GM03348 (cell line): ENCODE data around the gene TMEM217.
"Not testable (repeated sequence)": the region's sequence is repeated elsewhere in the genome, so short reads cannot be mapped to it uniquely, and the experiment has no call there.

Experiments
- DNase-seq: peaks from one replicate; pipeline ENCODE4 v3.0.0; 2012; ENCODE audit warnings: low spot score

The TMEM217 gene

DNA sequence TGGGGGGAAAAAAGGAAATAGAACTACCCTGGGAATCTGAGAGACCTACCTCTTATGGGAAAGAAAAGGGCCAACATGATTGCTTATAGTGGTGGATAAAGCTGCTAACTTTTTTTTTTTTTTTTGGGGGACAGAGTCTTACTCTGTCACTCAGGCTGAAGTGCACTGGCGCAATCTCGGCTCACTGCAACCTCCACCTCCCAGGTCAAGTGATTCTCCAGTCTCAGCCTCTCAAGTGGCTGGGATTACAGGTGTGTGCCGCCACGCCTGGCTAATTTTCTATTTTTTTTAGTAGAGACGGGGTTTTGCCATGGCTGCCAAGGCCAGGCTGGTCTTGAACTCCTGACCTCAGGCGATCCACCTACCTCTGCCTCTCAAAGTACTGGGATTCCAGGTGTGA, 39.9 kb downstream of the TMEM217 start:
- DNase-seq = no peak

DNA sequence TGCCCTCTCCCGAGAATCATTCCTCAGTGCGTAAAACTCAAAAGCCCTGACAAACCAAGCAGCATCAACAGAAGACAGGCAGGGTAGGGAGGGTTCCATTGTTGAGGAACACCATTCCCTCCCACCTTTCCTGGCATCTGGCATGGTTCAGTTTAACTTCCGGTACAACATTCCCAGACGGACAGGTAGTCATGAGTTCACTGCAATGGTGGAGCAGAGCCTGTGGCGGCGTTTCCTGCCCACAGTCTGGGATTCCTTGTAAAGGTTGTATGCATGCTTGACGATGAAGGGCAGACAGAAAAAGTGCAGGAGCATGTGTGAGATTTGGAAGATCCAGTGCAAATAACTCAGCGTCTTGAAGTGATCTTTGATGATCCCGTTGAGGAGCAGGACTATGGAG, 45.7 kb downstream of the TMEM217 start:
- DNase-seq = no peak

DNA sequence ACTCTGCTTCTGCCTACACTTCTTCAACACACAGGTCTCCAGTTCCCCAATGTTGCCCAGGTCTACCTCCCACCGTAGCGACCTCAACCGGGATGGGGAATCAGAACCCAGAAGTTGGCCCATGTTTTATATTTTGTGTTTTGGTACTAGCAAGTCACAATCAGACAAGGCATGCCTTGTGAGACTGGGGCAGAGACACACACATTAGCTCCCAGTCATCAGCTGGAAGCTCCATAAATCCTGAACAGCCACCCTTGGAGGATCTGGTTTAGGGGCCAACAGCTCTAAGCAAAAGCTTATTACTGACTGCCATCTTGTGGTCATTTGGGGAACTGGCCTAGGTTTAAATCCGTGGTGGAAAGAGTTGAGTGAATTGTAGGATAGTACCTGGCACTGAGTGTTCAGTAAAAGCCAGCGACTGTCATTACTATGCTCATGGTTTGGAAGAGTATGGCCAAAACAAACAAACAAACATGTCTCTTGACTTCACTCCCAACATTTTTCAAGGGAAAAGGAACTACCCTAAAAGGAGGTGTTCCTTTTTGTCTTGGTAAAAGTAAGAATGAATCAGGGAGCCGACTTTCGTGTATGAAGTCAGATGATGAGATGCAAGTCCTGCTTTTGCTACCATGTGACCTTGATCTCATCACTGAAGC, 47.5 kb downstream of the TMEM217 start:
- peak; percentile 85 for DNase-seq

DNA sequence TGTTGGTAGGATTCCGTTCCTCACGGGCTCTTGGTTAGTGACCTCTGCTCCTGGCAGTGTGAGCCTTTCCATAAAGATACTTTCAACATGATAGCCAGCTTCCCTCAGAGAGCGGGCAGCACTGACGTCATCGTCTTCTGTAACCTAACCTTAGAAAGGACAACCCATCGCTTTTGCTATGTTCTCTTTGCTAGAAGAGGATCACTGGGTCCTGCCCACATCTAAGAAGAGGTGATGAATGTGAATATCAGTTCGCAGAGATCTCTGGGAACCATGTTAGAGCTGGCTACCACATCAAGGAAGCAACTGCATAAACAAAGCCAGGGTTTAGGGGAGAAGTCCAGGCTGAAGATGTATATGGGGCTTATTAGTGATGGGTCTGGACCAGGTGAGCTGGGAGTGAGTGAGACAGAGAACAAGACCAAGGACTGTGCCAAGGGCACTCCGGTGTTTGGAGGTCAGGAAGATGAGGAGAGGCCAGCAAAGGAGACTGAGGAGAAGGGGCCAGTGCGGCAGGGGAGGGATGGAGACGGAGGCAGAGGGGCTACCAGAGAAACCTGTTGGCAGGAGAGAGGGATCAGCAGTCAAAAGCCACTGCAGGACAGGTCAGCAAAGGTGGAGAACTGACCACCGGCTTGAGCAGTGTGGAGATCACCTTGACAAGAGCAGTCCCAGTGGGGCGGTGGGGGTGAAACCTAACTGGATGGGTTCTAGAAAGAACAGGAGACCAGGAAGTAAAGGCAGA, 48.3 kb downstream of the TMEM217 start:
- DNase-seq = no peak

DNA sequence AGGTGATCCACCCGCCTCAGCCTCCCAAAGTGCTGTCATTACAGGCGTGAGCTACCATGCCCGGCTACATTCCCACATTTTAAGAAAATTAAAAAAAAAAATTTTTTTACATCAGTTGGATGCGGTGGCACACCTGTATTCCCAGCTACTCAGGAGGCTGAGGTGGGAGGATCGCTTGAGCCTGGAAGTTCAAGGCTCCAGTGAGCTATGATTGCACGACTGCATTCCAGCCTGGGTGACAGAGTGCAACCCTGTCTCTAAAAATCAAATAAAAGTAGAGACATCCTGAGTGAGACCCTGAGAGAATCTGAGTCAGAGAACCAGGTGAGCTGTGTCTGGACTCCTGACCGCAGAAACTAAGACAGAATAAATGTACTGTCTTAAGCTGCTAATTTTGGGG, 49.2 kb downstream of the TMEM217 start:
- no peak for DNase-seq

DNA sequence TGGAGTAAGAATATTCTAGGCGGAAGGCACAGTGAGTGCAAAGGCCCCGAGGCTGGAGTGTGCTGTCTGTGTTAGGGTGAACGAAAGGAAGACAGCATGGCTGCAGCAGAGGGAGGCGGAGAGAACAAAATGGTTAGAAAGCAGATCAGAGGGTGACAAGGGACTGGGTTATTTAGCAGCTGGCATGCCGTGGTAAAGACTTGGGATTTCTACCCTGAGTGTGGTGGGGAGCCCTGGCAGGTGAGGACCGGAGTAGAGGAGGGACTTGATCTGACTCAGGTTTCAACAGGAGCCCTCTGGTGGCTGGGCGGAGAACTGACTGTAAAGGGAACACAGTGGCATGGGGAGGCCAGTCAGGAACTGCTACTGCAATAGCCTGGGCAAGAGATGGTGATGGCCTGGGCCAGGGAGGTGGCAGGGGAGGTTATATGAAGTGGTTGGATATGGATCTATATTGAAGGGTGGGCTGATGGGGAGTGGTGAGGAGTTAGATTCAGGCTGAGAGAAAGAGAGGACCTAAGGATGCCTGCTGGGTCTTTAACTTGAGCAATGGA, 50.0 kb downstream of the TMEM217 start:
- DNase-seq = peak; percentile 78

DNA sequence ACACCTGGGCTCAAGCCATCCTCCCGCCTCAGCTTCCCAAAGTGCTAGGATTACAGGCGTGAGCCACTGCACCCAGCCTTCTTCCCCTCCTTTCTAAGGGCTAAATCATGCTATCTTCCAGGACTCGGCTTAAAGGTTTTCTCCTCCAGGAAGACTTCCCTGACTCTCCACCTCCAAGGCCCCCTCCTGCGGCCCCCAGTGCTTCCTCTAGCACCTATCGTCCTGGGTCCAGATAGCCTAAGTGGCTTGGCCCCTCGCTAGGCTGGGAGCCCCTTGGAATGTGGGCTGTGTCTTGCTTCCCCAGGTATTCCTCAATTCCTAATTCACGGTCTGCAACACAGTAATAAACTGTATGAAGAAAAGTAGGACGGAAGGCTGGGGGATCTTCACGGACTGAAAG, 51.3 kb downstream of the TMEM217 start:
- no peak for DNase-seq

DNA sequence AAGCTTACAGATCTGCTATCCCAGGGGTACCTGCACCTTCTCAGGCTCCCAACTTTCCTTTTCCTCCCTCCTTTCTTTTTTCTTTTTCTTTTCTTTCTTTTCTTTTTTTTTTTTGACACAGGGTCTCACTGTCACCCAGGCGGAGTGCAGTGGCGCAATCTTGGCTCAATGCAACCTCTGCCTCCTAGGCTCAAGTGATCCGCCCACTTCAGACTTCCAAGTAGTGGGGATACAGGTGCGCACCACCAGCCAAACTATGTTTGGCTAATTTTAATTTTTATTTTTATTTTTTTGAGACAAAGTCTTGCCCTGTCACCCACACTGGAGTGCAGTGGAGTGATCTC, 52.0 kb downstream of the TMEM217 start:
- DNase-seq = no peak

DNA sequence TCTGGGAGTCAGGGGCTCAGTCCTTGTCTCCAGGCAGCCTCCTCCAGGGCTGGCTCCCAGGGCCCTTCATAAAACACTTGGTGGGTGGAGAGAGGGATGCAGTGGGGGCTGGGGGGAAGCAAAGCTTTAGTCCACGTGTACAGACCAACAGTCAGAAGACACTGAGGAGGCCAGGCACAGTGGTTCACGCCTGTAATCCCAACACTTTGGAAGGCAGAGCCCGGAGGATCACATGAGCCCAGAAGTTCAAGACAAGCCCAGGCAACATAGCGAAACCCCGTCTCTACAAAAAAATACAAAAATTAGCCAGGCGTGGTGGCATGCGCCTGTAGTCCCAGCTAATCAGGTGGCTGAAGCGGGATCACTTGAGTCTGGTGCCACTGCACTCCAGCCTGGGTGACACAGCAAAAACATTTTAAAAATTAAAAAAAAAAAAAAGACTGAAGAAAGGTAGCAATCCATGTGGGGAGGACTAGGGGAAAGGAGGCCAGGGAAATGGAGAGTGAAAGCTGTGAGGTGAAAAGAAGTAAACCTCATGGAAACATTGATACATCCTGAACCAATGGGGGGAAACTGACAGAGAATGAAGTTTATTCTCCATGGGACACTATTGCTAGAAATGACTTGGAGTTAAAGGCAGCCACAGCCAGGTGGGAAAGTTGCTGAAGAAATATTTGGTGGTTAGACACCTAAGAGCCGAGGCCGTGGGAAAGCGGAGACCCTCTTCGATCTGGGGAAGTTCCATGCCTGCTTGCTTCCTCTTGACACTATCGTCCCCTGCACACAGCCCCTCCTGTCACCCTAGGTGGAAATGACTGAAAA, 52.6 kb downstream of the TMEM217 start:
- DNase-seq = no peak

DNA sequence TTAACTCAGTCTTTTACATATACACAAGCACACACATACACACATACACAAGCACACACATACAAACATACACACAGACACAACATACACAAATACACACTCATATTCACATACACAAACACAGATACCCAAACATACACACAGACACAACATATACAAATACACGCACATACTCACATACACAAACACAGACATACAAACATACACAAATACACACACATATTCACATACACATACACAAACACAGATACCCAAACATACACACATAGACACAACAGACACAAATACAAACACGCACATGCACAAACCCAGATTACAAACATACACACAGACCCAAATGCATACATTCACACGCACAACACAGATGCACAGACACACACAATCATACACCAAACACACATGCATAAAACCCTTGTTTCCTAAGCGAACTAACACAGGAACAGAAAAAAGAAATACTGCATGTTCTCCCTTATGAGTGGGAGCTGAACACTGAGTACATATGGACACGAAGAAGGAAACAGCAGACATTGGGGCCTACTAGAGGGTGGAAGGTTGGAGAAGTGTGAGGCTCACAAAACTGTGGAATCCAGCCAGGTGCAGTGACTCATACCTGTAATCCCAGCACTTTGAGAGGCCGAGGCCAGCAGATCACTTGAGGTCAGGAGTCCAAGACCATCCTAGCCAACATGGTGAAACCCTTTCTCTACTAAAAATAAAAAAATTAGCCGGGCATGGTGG, 53.8 kb downstream of the TMEM217 start:
- no peak for DNase-seq

DNA sequence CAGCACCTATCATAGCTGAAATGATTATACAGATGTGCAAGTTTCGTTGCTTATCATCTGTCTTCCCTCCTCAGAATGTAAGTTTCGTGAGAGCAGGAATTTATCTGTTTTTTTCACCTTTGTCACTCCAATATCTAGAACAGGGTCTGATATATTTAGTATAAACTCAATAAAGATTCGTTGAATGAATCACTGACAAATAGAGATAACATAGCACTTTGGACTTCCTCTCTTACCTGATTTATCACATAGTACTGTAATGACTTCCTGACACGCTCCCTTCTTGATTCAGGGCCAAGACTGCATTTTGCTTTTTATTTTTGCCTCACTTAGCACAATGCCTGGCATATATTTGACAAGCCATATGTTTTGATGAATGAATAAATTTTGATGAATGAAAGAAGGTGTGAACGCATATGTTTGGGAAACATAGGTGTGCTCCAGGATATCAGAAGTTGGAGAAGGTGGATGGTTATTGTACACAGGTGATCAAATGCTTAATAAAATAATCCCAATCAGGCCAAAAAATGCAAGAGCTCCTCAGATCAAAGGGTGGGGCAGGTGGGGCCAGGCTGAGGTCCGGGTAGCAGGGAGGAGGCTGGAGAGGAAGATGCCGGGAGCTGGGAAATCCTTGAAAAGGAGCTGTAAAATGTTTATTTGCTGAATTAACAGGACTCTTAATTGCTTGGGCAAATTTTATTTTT, 55.0 kb downstream of the TMEM217 start:
- DNase-seq = no peak

DNA sequence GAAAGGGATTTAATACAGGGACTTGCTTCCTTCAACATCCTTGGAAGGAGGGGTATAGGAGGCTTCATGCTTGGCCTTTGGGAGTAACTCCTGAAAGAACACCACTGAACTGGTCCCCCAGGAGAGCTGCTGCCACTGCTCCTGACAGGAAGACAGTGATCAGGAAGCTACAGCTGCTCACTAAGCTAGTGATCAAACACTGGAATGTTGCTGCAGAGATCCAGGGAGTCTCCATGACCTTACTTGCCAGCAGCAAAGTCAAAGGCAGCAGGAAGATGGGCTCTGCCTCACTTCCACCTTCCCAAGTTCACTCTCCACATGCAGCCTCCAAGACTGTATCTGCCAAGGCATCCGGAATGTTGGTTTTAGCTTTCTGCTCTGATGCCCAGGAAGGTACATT, 56.2 kb downstream of the TMEM217 start:
- no peak for DNase-seq

DNA sequence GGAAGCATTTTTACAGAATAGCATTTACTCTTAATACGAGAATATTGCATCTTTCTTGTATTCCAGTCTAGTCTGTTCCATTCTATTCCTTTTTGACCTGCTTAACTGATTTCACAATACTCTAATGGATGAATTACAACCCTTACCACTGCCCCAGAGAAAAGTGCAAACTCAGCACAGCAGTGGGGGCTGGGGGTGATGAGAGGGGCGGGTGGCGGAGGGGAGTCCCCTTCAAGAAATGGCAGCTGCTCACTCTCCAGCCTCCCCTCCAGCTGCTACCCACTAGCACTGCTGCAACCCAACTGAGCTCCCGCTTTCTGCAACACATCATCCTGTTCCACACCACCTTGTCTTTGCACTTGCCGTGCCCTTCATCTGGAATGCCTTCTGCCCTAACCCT, 57.9 kb downstream of the TMEM217 start:
- DNase-seq = no peak

DNA sequence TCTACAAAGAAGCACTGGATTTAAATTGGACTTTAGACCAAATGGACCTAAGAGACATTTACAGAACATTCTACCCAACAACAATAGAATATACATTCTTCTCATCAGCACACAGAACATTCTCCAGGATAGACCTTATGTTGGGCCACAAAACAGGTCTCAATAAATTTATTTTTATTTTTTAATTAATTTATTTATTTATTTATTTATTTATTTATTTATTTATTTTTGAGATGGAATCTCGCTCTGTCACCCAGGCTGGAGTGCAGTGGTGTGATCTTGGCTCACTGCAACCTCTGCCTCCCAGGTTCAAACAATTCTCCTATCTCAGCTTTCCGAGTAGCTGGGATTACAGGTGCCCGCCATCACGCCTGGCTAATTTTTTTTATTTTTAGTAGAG, 61.5 kb downstream of the TMEM217 start:
- not testable (repeated sequence) for DNase-seq

DNA sequence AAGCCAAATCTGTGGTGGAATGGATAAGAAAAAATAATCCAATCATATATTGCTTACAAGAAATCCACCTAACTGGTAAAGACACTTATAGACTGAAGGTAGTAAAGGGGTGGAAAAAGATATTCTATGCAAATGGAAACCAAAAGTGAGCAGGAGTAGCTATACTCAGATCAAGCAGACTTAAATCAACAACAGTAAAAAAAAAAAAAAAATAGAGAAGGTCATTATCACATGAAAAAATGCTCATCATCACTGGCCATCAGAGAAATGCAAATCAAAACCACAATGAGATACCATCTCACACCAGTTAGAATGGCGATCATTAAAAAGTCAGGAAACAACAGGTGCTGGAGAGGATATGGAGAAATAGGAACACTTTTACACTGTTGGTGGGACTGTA, 63.1 kb downstream of the TMEM217 start:
- DNase-seq = not testable (repeated sequence)

DNA sequence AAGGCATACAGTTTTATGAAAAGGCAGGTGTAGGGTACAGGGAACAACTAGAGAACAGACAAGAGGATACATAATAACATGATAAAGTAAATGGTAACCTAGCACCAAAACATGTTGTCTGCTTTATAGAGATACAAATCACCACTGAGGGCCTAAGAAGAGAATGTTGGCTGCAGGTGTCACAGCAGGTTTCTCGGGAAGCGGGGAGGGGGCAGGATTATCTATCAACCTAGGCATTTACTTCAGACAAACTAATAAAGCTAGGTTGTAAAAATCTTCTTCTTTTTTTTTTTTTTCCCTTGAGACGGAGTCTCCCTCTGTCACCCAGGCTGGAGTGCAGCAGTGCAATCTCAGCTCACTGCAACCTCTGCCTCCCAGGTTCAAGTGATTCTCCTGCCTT, 65.3 kb downstream of the TMEM217 start:
- DNase-seq = no peak

DNA sequence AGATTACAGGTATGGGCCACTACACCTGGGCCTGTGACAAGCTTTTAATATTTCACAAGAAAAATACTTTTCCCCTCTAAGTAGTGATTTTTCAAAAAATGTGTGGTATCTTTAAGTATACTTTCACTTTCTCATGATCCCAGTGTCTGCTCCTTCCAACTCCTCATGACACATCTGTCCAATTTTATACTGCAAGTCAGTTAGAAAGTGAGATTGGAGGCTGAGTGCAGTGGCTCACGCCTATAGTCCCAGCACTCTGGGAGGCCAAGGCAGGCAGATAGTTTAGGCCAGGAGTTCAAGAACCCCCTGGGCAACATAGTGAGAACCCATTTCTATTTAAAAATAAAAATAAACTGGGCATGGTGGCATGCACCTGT, 67.8 kb downstream of the TMEM217 start:
- DNase-seq = no peak

DNA sequence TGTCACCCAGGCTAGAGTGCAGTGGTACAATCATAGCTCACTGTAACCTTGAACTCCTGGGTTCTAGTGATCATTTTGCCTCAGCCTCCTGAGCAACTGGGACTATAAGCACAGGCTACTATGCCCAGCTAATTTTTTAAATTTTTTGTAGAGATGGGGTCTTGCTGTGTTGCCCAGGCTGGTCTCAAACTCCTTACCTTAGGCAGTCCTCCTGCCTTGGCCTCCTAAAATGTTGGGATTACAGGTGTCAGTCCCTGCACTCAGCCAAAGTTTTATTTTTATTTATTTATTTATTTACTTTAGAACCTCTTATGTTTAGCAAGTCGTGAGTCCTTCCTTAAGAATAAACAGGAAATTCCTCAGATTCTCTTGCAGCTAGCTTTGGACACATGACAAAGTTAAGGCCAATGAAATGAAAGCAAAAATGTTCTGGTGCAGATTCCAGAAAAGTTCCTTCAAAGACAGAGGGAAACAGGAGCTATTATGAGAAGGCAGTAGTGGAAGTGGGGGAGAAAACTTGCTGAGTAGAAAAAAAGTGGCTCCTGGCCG, 68.9 kb downstream of the TMEM217 start:
- DNase-seq = no peak

DNA sequence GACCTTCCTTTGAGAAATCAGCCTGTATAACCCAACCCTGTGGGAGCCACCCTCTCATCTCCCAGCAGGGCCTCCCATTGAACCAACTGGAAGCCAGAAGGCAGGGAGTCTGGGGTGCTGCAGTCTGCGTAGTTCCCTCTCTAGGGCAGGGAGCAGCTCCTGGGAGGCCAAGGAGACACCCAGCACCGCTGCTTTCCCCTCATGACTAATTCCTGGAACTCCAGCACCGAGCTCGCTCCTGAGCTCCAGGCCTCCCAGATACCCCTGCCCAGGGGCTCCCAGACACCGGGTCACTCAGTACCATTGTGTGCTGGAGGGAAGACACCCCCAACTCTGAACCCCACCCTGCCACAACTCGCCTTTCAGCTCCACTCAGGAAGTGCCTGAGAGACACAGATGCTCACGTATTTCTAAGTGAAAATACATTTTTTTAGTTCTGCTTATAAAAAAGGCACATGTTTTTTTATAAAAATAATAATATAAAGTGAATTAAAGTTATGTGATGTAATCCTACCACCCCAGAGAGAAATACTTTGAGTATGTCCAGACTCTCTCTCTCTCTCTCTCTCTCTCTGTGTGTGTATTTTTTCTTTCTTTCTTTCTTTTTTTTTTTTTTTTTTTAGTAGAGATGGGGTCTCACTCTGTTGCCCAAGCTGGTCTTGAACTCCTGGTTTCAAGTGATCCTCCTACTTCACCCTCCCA, 70.5 kb downstream of the TMEM217 start:
- DNase-seq = no peak

DNA sequence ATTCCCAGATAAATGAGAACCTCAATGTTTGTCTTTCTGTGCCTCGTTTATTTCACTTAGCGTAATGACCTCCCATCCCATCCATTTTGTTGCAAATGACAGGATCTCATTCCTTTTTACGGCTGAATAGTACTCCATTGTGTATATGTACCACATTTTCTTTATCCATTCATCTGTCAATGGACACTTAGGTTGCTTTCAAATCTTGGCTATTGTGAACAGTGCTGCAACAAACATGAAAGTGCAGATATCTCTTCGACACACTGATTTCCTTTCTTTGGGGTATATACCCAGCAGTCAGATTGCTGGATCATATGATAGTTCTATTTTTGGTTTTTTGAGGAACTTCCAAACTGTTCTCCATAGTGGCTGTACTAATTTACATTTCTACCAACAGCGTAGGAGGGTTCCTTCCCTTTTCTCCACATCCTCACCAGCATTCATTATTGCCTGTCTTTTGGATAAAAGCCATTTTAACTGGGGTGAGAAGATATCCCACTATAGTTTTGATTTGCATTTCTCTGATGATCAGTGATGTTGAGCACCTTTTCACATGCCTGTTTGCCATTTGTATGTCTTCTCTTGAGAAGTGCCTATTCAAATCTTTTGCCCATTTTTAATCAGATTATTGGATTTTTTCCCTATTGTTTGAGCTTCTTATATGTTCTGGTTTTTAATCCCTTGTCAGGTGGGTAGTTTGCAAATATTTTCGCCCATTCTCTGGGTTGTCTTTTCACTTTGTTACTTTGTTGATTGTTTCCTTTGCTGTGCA, 71.8 kb downstream of the TMEM217 start:
- DNase-seq = not testable (repeated sequence)
